ENCODE results near the gene C4BPB.

- no peak for TF ChIP-seq CTCF (IDR thresholded peaks at IDR 0.05 in 8 of 11, conservative IDR thresholded peaks at IDR 0.05 in 3 of 11)
- TF ChIP-seq POLR2A (IDR thresholded peaks at IDR 0.05) = no peak
- no peak for TF ChIP-seq POLR2AphosphoS5 (IDR thresholded peaks at IDR 0.05)
Measured at GRCh38 chr1:207139616-207140015, 51.0 kb downstream of the C4BPB start.
